HG02623 (cell line): ENCODE results near the gene PNPLA4.

ENCODE experiments used
- ATAC-seq: cut with Tn5 transposase; IDR thresholded peaks from one replicate; pipeline ENCODE4 v1.9.1; 2021; ENCODE audit warnings: moderate library complexity; ENCODE audit not compliant: unreplicated experiment

Gene PNPLA4

DNA sequence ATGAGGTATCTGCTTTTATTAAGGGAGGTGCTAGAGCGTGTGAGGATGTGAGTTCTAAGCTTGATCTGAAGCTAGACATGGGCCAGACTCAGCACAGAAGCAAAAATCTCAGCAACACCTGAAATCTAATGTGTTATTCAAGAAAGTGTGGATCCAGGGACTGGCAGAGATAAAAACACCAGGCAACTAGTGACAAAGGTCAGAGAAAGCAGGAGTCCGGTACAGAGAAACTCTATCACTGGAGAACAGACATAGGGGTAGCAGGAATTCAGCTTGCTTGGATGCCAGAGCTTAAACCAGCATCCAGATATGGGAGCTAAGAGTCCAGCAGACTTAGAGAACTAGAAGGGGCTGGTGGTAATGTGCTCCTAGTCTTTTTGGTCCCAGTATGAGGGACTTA, 50.3 kb downstream of the PNPLA4 start:
- ATAC-seq: no peak

- ATAC-seq: no peak
Measured at GRCh38 chrX:7872042-7872441, 55.2 kb downstream of the PNPLA4 start.

- no peak for ATAC-seq
Measured at GRCh38 chrX:7852166-7852565, 75.0 kb downstream of the PNPLA4 start.
